Activated naive CD8-positive, alpha-beta T cell treated with anti-CD3 and anti-CD28 coated beads for 36 hours (primary cell): ENCODE measurements around the gene EPN2. TPM values are rescaled to one million over a fixed set of nuclear protein-coding genes. Genes with fewer than 3 reads are reported as not detected.

Experiments
- DNase-seq: peaks from one replicate; pipeline ENCODE4 v3.0.0; 2021
- H3K27ac Mint-ChIP-seq: one replicate; pipeline ENCODE4 v1.8.0; 2022; ENCODE audit warnings: mild to moderate bottlenecking, moderate library complexity, mixed read lengths
- H3K27me3 Mint-ChIP-seq: one replicate; pipeline ENCODE4 v1.8.0; 2022; ENCODE audit warnings: mild to moderate bottlenecking, mixed read lengths
- H3K36me3 Mint-ChIP-seq: one replicate; pipeline ENCODE4 v1.8.0; 2021; ENCODE audit warnings: mild to moderate bottlenecking, mixed read lengths
- H3K4me1 Mint-ChIP-seq: one replicate; pipeline ENCODE4 v1.8.0; 2021; ENCODE audit warnings: mixed read lengths
- H3K4me3 Mint-ChIP-seq: one replicate; pipeline ENCODE4 v1.8.0; 2022; ENCODE audit warnings: mild to moderate bottlenecking, moderate library complexity, mixed read lengths
- H3K9me3 Mint-ChIP-seq: one replicate; pipeline ENCODE4 v1.8.0; 2022; ENCODE audit warnings: mixed read lengths
- total RNA-seq, 2 experiments: library from RNA; stranded (reverse); gene quantifications; one replicate each; pipeline ENCODE4 v1.2.3, GENCODE V29; 2021

EPN2 gene
- total RNA-seq, 2 experiments from 2014 or later = 2.7 to 4.6 TPM

GRCh38 chr17:19304751-19305150 lies 67.6 kb downstream of the EPN2 start:
- H3K4me1 Mint-ChIP-seq = peaks cover 24% of the 10 kb centered on the region
- H3K27me3 Mint-ChIP-seq = peaks cover 63% of the 10 kb centered on the region
- no peak overlapping the region for H3K4me3 Mint-ChIP-seq
- H3K9me3 Mint-ChIP-seq = no peaks in the 10 kb centered on the region
- H3K27ac Mint-ChIP-seq = no peak overlapping the region
- H3K36me3 Mint-ChIP-seq = peaks cover 2% of the 10 kb centered on the region
- no peak for DNase-seq

DNA sequence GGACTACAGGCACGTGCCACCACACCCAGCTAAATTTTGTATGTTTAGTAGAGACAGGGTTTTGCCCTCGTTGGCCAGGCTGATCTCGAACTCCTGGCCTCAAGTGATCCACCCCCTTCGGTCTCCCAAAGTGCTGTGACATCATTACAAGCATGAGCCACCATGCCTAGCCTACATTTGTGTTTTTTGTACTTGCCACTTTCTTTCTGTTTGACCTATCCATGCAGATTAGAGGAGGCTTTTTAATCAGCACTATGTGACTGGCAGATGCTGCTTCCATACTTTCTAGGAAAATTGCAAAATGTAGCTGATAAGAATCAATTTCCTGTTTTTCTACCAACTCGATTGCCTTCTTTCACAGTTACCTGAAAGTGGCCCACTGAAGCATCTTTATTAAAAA lies 68.1 kb downstream of the EPN2 start:
- Mint-ChIP-seq H3K36me3 (peaks cover 2% of the 10 kb centered on the region), H3K27ac (no peak overlapping the region), H3K4me3 (no peak overlapping the region), H3K4me1 (peaks cover 24% of the 10 kb centered on the region), H3K9me3 (no peaks in the 10 kb centered on the region), H3K27me3 (peaks cover 68% of the 10 kb centered on the region)
- DNase-seq = no peak

GRCh38 chr17:19305761-19306159 lies 68.6 kb downstream of the EPN2 start:
- Mint-ChIP-seq H3K4me3 (no peak overlapping the region), H3K27me3 (peaks cover 73% of the 10 kb centered on the region), H3K9me3 (no peaks in the 10 kb centered on the region), H3K36me3 (peaks cover 2% of the 10 kb centered on the region), H3K4me1 (peaks cover 24% of the 10 kb centered on the region), H3K27ac (no peak overlapping the region)
- DNase-seq = no peak

DNA sequence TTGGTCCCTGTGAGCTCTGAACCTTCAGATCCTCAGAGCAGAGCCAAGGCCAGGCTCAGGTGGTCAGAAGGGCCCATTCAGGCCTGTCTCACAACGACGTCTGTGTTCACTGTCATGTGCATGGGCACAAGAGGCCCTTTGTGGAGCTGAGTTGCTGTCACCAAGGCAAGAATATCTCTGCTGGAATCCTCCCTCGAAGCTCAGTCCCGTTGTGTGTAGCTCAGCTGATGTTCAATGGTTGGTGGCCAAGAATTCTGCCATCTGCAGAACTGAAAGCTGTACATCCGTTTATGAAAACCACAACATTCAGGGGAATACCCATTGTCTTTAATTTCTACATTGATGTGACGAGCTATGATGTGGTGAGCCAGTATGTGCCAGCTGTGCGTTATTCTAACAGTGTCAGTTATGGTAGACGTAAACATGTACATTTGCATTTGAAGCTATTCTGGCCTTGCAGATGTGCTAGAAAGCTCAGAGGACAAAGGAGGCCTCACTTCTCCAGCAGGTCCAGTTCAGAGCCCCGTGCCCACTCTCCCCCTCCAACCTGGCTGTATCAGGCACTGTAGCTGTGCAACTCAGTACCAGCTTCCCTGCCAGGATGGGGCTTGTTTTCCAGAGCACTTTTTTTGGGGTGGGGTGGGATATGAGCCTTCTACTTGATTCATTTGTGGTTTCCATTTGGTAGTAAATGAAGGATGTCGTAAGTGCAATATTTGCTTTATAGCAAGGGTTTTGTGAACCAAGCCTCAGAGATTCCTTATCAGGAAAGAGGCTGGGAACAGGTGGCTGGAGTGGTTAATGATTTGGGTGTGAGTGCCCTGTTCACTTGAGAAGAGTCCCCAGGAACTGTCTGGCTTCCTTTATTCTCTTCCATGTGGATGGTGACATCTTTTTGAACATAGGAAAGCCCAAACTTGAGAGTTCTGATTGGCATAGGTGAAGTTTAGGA lies 69.3 kb downstream of the EPN2 start:
- peaks cover 2% of the 10 kb centered on the region for H3K36me3 Mint-ChIP-seq
- H3K4me3 Mint-ChIP-seq = no peak overlapping the region
- peak overlapping the region; percentile 45 for H3K27ac Mint-ChIP-seq
- peak; percentile 29 for DNase-seq
- peaks cover 77% of the 10 kb centered on the region for H3K27me3 Mint-ChIP-seq
- H3K4me1 Mint-ChIP-seq = peaks cover 24% of the 10 kb centered on the region
- H3K9me3 Mint-ChIP-seq = no peaks in the 10 kb centered on the region

DNA sequence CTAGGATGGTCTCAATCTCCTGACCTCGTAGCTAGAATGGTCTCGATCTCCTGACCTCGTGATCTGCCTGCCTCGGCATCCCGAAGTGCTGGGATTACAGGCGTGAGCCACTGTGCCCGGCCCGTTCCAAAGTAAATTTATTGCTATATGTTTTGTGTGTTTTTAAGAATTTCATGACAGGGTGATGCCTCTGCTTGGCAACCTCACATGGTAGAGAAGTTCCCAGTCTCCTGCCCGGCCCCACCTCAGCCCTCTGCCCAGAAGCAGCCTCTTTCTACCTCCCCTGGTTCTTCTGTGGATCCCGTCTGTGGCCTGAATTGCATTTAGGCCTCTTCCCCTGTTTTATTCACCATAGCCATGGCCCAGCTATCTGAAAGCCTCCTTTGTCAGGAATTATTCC lies 70.4 kb downstream of the EPN2 start:
- Mint-ChIP-seq H3K9me3 (no peaks in the 10 kb centered on the region), H3K36me3 (peaks cover 2% of the 10 kb centered on the region), H3K27ac (no peak overlapping the region), H3K4me3 (no peak overlapping the region), H3K4me1 (peaks cover 24% of the 10 kb centered on the region), H3K27me3 (peaks cover 85% of the 10 kb centered on the region)
- no peak for DNase-seq

- peaks cover 2% of the 10 kb centered on the region for H3K36me3 Mint-ChIP-seq
- H3K27me3 Mint-ChIP-seq = peaks cover 89% of the 10 kb centered on the region
- H3K4me1 Mint-ChIP-seq = peaks cover 24% of the 10 kb centered on the region
- H3K9me3 Mint-ChIP-seq = no peaks in the 10 kb centered on the region
- DNase-seq = no peak
- H3K27ac Mint-ChIP-seq = no peak overlapping the region
- no peak overlapping the region for H3K4me3 Mint-ChIP-seq
Measured at GRCh38 chr17:19308398-19308797, 71.2 kb downstream of the EPN2 start.

DNA sequence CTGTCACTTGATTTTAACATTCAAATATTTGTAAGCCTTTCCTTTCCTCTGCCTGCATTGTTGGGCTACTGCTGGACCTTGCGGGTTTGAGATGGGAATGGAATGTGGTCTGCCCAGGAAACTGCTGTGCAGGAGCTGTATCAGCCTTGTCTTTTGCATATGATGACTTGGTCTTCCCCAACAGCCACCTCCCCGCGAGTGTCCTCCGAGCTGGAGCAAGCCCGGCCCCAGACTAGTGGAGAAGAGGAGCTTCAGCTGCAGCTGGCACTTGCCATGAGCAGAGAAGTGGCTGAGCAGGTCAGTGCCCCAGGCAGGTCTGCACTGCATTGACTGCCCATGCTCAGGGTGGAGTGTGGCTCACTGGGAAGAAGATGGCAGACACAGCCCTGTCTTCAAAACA lies 72.5 kb downstream of the EPN2 start:
- no peak for DNase-seq
- H3K4me1 Mint-ChIP-seq = peaks cover 22% of the 10 kb centered on the region
- H3K4me3 Mint-ChIP-seq = no peak overlapping the region
- peaks cover 2% of the 10 kb centered on the region for H3K36me3 Mint-ChIP-seq
- H3K27me3 Mint-ChIP-seq = peaks cover 86% of the 10 kb centered on the region
- no peak overlapping the region for H3K27ac Mint-ChIP-seq
- H3K9me3 Mint-ChIP-seq = no peaks in the 10 kb centered on the region

DNA sequence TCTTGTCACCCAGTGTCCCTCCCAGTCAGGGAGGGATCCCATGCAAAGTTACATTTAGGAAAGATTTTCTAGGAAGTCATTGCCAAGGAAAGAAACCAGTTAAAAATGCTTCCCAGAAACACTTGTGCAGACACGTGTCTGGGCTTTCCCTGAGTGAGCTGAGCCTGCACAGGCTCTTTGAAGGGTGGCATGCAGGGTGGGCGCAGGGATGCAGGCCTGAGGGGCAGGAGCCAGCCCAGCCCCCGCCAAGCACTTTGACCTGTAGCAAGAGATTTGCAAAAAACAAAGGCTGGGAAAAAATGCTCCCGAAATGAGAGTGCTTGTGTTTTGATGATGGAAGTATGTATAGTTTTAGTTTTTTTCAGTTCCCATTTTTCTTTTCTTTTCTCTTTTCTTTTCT lies 73.0 kb downstream of the EPN2 start:
- Mint-ChIP-seq H3K36me3 (peaks cover 2% of the 10 kb centered on the region), H3K9me3 (no peaks in the 10 kb centered on the region), H3K27me3 (peaks cover 84% of the 10 kb centered on the region), H3K4me1 (peaks cover 21% of the 10 kb centered on the region), H3K27ac (no peak overlapping the region), H3K4me3 (no peak overlapping the region)
- no peak for DNase-seq

GRCh38 chr17:19311016-19311415 lies 73.8 kb downstream of the EPN2 start:
- H3K4me1 Mint-ChIP-seq = peaks cover 13% of the 10 kb centered on the region
- no peak for DNase-seq
- H3K27ac Mint-ChIP-seq = no peak overlapping the region
- no peak overlapping the region for H3K4me3 Mint-ChIP-seq
- H3K27me3 Mint-ChIP-seq = peaks cover 77% of the 10 kb centered on the region
- peaks cover 2% of the 10 kb centered on the region for H3K36me3 Mint-ChIP-seq
- H3K9me3 Mint-ChIP-seq = no peaks in the 10 kb centered on the region

GRCh38 chr17:19311421-19312215 lies 74.5 kb downstream of the EPN2 start:
- no peak for DNase-seq
- no peak overlapping the region for H3K4me3 Mint-ChIP-seq
- H3K4me1 Mint-ChIP-seq = peaks cover 7% of the 10 kb centered on the region
- peaks cover 71% of the 10 kb centered on the region for H3K27me3 Mint-ChIP-seq
- no peak overlapping the region for H3K27ac Mint-ChIP-seq
- no peaks in the 10 kb centered on the region for H3K9me3 Mint-ChIP-seq
- H3K36me3 Mint-ChIP-seq = no peaks in the 10 kb centered on the region

DNA sequence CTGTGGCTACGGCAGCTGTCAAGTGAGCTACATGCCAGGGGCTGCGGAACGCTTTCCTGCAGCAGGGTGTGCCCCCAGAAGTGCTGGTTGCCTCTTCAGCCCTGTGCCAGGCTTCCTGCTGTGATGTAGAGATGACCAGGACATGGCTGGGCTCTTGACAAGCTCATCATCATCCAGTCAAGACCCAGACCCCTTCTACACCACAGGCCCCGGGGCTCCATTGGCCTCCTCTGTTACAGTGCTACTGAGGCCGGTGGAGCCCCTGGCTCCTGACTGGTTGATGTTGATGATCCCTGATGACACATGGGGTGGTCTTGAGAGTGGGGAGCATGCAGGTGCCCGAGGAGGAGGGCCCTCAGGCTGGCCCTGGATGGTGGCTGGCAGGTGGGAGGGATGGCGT lies 75.2 kb downstream of the EPN2 start:
- H3K4me1 Mint-ChIP-seq = peaks cover 2% of the 10 kb centered on the region
- no peak for DNase-seq
- no peak overlapping the region for H3K27ac Mint-ChIP-seq
- H3K9me3 Mint-ChIP-seq = no peaks in the 10 kb centered on the region
- H3K27me3 Mint-ChIP-seq = peaks cover 65% of the 10 kb centered on the region
- H3K36me3 Mint-ChIP-seq = no peaks in the 10 kb centered on the region
- H3K4me3 Mint-ChIP-seq = no peak overlapping the region

DNA sequence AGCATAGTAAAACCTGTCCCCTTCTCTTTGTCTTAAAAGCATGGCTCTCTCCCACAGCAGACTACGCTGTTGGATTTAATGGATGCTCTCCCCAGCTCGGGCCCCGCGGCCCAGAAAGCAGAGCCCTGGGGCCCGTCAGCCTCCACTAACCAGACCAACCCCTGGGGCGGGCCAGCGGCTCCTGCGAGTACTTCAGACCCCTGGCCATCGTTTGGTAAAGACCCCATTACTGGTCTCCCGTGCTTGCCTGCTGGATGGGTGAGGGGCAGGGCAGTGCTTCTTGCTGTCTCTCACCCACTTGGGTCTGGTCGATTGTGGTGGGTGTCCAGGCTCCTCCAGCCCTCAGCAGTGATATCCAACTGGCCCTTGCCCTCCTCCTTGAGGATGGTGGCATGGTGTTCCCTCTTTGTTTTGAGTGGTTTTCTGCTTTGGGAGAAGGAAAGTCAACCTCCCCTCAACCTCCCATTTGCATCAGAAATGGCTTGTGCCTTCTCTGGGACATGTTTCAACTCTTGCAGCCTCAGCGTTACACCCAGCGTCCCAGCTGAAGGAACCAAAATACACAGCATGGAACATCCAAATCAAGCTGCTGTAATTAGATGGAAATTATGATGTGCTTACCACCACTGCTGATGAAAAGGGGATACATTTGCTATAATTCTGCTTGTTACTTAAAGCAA lies 76.0 kb downstream of the EPN2 start:
- no peak overlapping the region for H3K4me3 Mint-ChIP-seq
- DNase-seq = no peak
- peaks cover 64% of the 10 kb centered on the region for H3K27me3 Mint-ChIP-seq
- H3K36me3 Mint-ChIP-seq = no peaks in the 10 kb centered on the region
- H3K9me3 Mint-ChIP-seq = no peaks in the 10 kb centered on the region
- H3K4me1 Mint-ChIP-seq = no peaks in the 10 kb centered on the region
- H3K27ac Mint-ChIP-seq = no peak overlapping the region

GRCh38 chr17:19313746-19314651 lies 76.8 kb downstream of the EPN2 start:
- Mint-ChIP-seq H3K9me3 (no peaks in the 10 kb centered on the region), H3K27ac (no peak overlapping the region)

DNA sequence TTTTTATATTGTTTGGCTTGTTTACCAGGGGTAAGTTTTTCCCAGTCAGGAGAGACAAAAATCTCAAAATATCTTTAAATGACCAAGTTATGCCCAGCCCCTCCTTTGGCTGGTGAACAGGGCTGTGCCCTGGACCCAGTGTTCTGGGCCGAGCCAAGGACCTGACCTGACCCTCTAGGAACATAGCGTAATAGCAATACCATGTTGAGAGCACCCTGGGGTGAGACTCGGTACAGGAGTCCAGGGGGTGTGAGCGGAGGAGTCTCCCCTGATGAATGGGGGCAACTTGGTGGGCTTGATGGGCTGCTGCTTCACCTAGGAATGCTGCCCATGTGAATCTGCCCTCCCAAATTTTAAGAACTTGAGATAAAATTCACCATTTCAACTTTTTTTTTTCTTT lies 77.9 kb downstream of the EPN2 start:
- H3K4me3 Mint-ChIP-seq = no peak overlapping the region
- H3K27ac Mint-ChIP-seq = no peak overlapping the region
- no peak for DNase-seq
- H3K36me3 Mint-ChIP-seq = no peaks in the 10 kb centered on the region
- H3K4me1 Mint-ChIP-seq = no peaks in the 10 kb centered on the region
- H3K9me3 Mint-ChIP-seq = no peaks in the 10 kb centered on the region
- peaks cover 53% of the 10 kb centered on the region for H3K27me3 Mint-ChIP-seq

More at GRCh38 chr17:19313746-19314651, 76.8 kb downstream of the EPN2 start:
- H3K27me3 Mint-ChIP-seq = peaks cover 60% of the 10 kb centered on the region
- H3K4me3 Mint-ChIP-seq = no peak overlapping the region
- no peak for DNase-seq
- H3K36me3 Mint-ChIP-seq = no peaks in the 10 kb centered on the region
- no peaks in the 10 kb centered on the region for H3K4me1 Mint-ChIP-seq
